ENCODE results near the gene TAF1B. TPM values are rescaled to one million over a fixed set of nuclear protein-coding genes. Genes with fewer than 3 reads are reported as not detected.

TAF1B gene
- total RNA-seq, 1 experiment from 2014 or later: 29.9 TPM

DNA sequence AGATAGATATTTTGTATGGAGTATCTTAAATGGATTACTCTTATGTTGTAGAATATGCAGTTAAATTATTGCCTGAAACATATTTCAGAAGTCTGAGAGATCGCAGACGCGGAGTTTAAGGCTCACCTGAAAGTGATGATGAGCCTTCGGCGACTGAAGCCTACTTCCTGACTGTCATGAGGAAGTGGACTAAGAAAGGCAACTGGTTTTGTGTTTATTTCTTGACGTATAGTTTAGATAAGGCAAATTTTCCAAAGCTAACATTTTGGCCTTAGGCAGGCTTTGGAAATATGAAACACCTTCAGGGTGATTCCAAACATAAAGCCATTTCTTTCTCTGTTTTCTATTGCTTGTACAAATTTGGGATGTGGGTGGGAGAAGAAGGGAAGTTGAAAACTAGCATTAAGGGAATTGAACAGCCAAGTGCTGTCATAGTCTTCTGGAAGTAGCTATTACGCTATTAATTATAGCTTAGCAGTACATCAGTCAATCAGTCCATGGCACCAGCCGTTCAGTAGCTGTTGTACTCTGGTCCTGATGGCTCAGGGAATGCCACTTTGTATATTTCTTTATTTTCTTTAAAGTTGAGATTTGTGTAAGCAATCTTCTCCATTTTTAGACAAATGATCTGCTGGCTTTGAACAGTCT, 109.7 kb downstream of the TAF1B start:
- Mint-ChIP-seq H3K4me1 (peaks cover 9 to 13% of the 10 kb centered on the region in 2 experiments), H3K27ac (no peak overlapping the region), H3K27me3 (ENCODE audit: low read depth) (peaks cover 57% of the 10 kb centered on the region), H3K9me3 (no peaks in the 10 kb centered on the region), H3K36me3 (ENCODE audit: insufficient read depth in 1 of 3, low read depth in 3 of 3) (no peaks in the 10 kb centered on the region; a peak in 2 of 7 replicates), H3K4me3 (peak overlapping the region; percentile 72 to 83; a peak in 3 of 5 replicates)
- H3K4ac ChIP-seq (ENCODE audit: low read depth, low read length): no peak overlapping the region
- H2AK5ac ChIP-seq (ENCODE audit: insufficient read length, low read length): no peak overlapping the region
- H4K91ac ChIP-seq (ENCODE audit: insufficient read length, low read depth, low read length): no peak overlapping the region
- H2BK12ac ChIP-seq (ENCODE audit: insufficient read length, low read depth, low read length): no peak overlapping the region
- H2BK120ac ChIP-seq (ENCODE audit: low read depth, low read length, poor library complexity, severe bottlenecking): no peak overlapping the region
- H3K9ac ChIP-seq (ENCODE audit: extremely low read depth, insufficient read length, low read length): no peak overlapping the region
- no peaks in the 10 kb centered on the region for H3K79me1 ChIP-seq (ENCODE audit: insufficient read depth, low read depth, low read length, poor library complexity, severe bottlenecking)
- no peaks in the 10 kb centered on the region for H3K79me2 ChIP-seq (ENCODE audit: insufficient read depth, low read length)
- H3K27ac ChIP-seq (ENCODE audit: insufficient read length, low read depth, low read length): no peak overlapping the region
- WGBS (ENCODE audit: extremely low coverage, insufficient read length, low lambda C conversion rate): no CpG with 5 or more reads among the region's 8 CpGs
- no peak overlapping the region for H2BK15ac ChIP-seq (ENCODE audit: low read depth, low read length)
- no peak overlapping the region for H3K14ac ChIP-seq (ENCODE audit: insufficient read depth, low read length)
- H3K9me3 ChIP-seq (ENCODE audit: control insufficient read depth, low read depth, low read length): no peaks in the 10 kb centered on the region
- peaks cover 11% of the 10 kb centered on the region; the same call in 1 of the 2 replicates for H3K27me3 ChIP-seq (ENCODE audit: insufficient read depth, low read length)
- H3T11ph ChIP-seq (ENCODE audit: low read length): no peak overlapping the region
- H4K5ac ChIP-seq (ENCODE audit: insufficient read length, low read depth, low read length): no peak overlapping the region
- no peak overlapping the region for H3K56ac ChIP-seq (ENCODE audit: insufficient read length, low read depth, low read length)
- H2BK20ac ChIP-seq (ENCODE audit: low read depth, low read length, poor library complexity, severe bottlenecking): no peak overlapping the region
- H2BK5ac ChIP-seq (ENCODE audit: insufficient read length, low read length): no peak overlapping the region
- TF ChIP-seq, protein P1, sequence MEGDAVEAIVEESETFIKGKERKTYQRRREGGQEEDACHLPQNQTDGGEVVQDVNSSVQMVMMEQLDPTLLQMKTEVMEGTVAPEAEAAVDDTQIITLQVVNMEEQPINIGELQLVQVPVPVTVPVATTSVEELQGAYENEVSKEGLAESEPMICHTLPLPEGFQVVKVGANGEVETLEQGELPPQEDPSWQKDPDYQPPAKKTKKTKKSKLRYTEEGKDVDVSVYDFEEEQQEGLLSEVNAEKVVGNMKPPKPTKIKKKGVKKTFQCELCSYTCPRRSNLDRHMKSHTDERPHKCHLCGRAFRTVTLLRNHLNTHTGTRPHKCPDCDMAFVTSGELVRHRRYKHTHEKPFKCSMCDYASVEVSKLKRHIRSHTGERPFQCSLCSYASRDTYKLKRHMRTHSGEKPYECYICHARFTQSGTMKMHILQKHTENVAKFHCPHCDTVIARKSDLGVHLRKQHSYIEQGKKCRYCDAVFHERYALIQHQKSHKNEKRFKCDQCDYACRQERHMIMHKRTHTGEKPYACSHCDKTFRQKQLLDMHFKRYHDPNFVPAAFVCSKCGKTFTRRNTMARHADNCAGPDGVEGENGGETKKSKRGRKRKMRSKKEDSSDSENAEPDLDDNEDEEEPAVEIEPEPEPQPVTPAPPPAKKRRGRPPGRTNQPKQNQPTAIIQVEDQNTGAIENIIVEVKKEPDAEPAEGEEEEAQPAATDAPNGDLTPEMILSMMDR (conservative IDR thresholded peaks at IDR 0.05): no peak
- H2AFZ ChIP-seq (ENCODE audit: low read length): no peak overlapping the region
- H3K23me2 ChIP-seq (ENCODE audit: insufficient read length, low read depth, low read length, poor library complexity, severe bottlenecking): peaks cover 6% of the 10 kb centered on the region
- no peak overlapping the region for H3K18ac ChIP-seq (ENCODE audit: insufficient read length, low read depth, low read length)
- DNase-seq: no peak
- no peaks in the 10 kb centered on the region for H3K4me1 ChIP-seq (ENCODE audit: insufficient read depth, low read length)
- no peak overlapping the region for H4K8ac ChIP-seq (replicated peaks; ENCODE audit: insufficient read length, low read depth, low read length)
- H3K23ac ChIP-seq (ENCODE audit: insufficient read length, low read depth, low read length): no peak overlapping the region
- H3K4me2 ChIP-seq (ENCODE audit: insufficient read depth, insufficient read length, low read length): no peak overlapping the region
- no peaks in the 10 kb centered on the region for H4K20me1 ChIP-seq (ENCODE audit: control insufficient read depth, insufficient read depth, insufficient read length)
